GM21723 (cell line): Measurements from ENCODE around the gene FAM81A.
A peak's percentile ranks its signal among the peaks of the same experiment; 100 is the strongest.
"Not testable (repeated sequence)": the region's sequence is repeated elsewhere in the genome, so short reads cannot be mapped to it uniquely, and the experiment has no call there.

Experiments used
- ATAC-seq: cut with Tn5 transposase; IDR thresholded peaks from one replicate; pipeline ENCODE4 v1.9.1; 2021; ENCODE audit warnings: mild to moderate bottlenecking, moderate library complexity; ENCODE audit not compliant: unreplicated experiment

FAM81A gene

GRCh38 chr15:59484399-59484798 is 46.4 kb downstream of the FAM81A start:
- ATAC-seq: no peak

- no peak for ATAC-seq
These were observed 47.0 kb downstream of the FAM81A start for GRCh38 chr15:59485036-59485435.

GRCh38 chr15:59489485-59489884 is 51.5 kb downstream of the FAM81A start:
- not testable (repeated sequence) for ATAC-seq

GRCh38 chr15:59491062-59491461 is 53.1 kb downstream of the FAM81A start:
- no peak for ATAC-seq

GRCh38 chr15:59492389-59493377 is 54.7 kb downstream of the FAM81A start:
- ATAC-seq: peak; percentile 74

- no peak for ATAC-seq
These were observed 63.6 kb downstream of the FAM81A start for GRCh38 chr15:59501597-59501996.

GRCh38 chr15:59515190-59515589 is 77.2 kb downstream of the FAM81A start:
- ATAC-seq: no peak

GRCh38 chr15:59516655-59517461 is 78.9 kb downstream of the FAM81A start:
- no peak for ATAC-seq

- no peak for ATAC-seq
These were observed 81.3 kb downstream of the FAM81A start for GRCh38 chr15:59519329-59519728.

GRCh38 chr15:59521443-59521842 is 83.5 kb downstream of the FAM81A start:
- no peak for ATAC-seq

GRCh38 chr15:59522988-59523461 is 85.0 kb downstream of the FAM81A start:
- no peak for ATAC-seq

- no peak for ATAC-seq
These were observed 85.7 kb downstream of the FAM81A start for GRCh38 chr15:59523702-59524101.

GRCh38 chr15:59524331-59524731 is 86.3 kb downstream of the FAM81A start:
- no peak for ATAC-seq

GRCh38 chr15:59526466-59526865 is 88.5 kb downstream of the FAM81A start:
- not testable (repeated sequence) for ATAC-seq

- ATAC-seq: no peak
These were observed 90.4 kb downstream of the FAM81A start for GRCh38 chr15:59528429-59528828.

GRCh38 chr15:59528961-59529402 is 91.0 kb downstream of the FAM81A start:
- peak; percentile 69 for ATAC-seq

- ATAC-seq: no peak
These were observed 93.2 kb downstream of the FAM81A start for GRCh38 chr15:59531066-59531675.

- ATAC-seq: no peak
These were observed 94.9 kb downstream of the FAM81A start for GRCh38 chr15:59532770-59533379.

GRCh38 chr15:59536553-59536952 is 98.6 kb downstream of the FAM81A start:
- ATAC-seq: no peak

- no peak for ATAC-seq
These were observed 99.4 kb downstream of the FAM81A start for GRCh38 chr15:59537403-59537802.

- no peak for ATAC-seq
These were observed 100.5 kb downstream of the FAM81A start for GRCh38 chr15:59538494-59538893.
